ENCODE data around the gene POLN. TPM values are rescaled to one million over a fixed set of nuclear protein-coding genes. Genes with fewer than 3 reads are reported as not detected.
"Not testable (repeated sequence)": the region's sequence is repeated elsewhere in the genome, so short reads cannot be mapped to it uniquely, and the experiment has no call there.

The POLN gene
- total RNA-seq, 3 donors from 2014 or later, result 0.61 to 2.3 (median 0.90) TPM

DNA sequence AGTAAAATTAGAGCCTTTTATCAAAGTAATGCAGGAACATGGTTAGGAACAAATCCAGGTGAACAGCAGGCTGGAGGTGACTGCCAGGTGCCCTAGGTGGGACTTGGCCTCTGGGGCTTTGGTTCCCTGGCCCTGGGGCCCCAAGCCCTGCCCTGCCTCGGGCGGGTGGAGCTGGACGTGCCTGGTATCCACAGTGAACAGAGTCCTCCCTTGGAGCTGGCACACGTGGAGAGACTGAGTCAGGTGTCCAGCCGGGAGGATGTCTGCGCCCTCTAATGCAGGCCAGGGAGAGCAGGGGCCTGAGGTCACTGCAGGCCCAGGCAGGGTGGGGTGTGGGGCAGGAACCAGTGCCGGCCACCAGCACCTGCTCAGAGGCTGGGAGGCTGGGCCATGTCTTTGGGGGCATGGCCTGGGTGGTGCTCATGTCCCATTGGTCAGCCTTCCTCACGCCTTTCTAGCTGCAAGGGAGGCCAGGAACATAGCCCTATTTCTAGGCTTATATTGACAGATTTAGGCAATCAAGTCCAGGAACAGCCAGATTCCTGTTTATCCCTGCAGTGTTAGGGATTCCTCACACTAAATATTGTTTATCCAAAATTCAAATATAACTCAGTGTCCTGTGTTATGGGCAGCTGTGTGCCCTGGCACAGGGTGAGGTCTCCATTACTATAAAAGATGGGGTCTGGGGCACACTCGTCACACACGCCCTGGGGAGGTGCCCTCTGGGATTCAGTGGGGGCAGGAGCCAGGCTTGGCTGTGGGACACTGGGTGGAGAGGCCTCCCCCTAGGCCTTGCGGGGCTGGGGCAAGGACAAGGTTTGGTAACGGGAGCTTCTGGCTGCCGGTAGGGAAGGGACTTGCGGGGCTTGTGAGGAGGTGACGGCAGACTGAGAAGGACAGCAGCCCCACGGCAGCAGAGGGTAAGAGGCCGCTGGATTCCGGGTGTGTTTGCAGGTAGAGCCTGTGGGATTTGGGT is 197.1 kb downstream of the POLN start:
- Mint-ChIP-seq H3K36me3 (ENCODE audit: insufficient read depth) (no peaks in the 10 kb centered on the region), H3K27me3 (ENCODE audit: low read depth) (peaks cover 31% of the 10 kb centered on the region), H3K4me1 (ENCODE audit: low read depth) (peaks cover 5% of the 10 kb centered on the region), H3K9me3 (no peaks in the 10 kb centered on the region), H3K4me3 (no peak overlapping the region)
- ATAC-seq, result no peak
- DNase-seq, result no peak

DNA sequence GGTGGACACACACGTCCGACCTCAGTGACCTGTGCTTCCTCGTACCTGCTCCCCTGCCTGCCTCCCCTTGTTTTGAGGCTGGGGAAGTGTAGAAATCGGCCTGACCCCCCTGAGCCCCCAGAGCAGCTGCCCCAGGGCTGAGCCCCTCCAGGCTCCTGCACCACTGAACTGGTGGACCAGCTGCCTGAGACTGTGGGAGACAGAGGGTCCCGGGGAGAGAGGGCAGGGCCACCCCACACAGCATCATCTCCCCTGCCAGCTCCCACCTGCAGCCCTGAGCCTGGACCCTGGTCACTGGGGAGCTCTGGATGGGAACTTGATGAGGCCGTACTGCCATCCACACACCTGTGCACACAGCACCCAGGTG is 197.8 kb downstream of the POLN start:
- no peaks in the 10 kb centered on the region for H3K36me3 Mint-ChIP-seq (ENCODE audit: insufficient read depth)
- no peak overlapping the region for H3K4me3 Mint-ChIP-seq
- H3K27me3 Mint-ChIP-seq (ENCODE audit: low read depth), result peaks cover 27% of the 10 kb centered on the region
- DNase-seq, result no peak
- no peaks in the 10 kb centered on the region for H3K9me3 Mint-ChIP-seq
- H3K4me1 Mint-ChIP-seq (ENCODE audit: low read depth), result peaks cover 5% of the 10 kb centered on the region
- no peak for ATAC-seq

DNA sequence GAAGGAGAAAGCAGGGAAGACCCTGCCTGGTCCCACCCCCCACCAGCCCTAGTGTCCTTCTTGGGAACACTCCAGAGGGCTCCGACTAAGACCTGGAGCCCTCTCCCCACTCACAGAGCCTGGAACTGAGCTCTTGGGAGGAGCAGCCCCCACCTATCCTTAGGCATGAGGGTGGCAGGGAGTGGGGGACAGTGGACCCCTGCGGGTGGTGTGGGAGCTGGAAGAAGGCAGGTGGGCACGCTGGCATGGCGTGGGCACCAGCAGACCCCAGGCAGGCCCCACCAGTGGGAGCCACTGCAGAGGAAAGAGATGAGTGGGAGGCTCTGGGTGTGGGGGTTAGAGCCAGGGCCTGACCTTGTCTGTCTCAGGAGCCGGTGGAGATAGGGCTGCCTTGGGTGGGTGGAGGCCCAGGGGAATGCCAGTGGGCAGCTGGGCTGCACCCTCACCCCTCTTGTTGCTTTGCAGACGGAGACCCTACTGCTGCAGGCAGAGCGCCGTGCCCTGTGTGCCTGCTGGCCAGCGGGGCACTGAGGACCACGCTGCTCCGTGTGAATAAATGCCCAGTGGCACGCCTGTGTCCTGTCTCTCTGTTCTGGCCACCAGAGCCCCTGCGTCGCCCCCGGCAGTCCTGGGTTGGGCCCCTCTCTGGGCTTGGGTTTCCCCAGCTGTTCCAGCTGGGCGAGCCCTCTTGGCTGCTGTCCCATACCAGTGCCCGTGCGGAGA is 198.4 kb downstream of the POLN start:
- H3K4me1 Mint-ChIP-seq (ENCODE audit: low read depth), result peaks cover 5% of the 10 kb centered on the region
- H3K36me3 Mint-ChIP-seq (ENCODE audit: insufficient read depth), result no peaks in the 10 kb centered on the region
- no peak overlapping the region for H3K4me3 Mint-ChIP-seq
- DNase-seq, result no peak
- H3K27me3 Mint-ChIP-seq (ENCODE audit: low read depth), result peaks cover 27% of the 10 kb centered on the region
- no peaks in the 10 kb centered on the region for H3K9me3 Mint-ChIP-seq
- ATAC-seq, result no peak

DNA sequence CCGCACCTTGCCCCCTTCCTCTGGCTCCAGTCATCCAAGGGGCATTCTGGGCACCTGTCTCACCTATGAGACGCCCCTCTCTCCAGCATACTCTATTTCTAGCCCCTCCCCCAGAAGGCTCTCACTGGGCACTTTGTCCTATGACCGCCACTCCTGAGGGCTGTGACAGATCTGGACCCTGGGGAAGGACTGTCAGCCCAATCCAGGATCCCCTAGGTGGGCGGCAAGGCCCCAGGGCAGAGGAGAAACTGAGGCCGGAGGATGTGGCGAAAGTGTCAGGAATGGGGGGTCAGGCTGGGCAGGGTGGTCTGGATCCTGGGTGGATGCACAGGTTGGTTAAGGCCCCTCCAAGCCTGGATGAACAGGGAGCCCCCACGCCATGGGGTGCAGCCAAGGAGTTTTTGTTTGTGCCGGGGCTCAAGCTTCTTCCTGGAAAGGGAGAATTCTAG is 198.9 kb downstream of the POLN start:
- ATAC-seq (no peak), DNase-seq (no peak)
- no peaks in the 10 kb centered on the region for H3K36me3 Mint-ChIP-seq (ENCODE audit: insufficient read depth)
- H3K27me3 Mint-ChIP-seq (ENCODE audit: low read depth), result peaks cover 23% of the 10 kb centered on the region
- no peaks in the 10 kb centered on the region for H3K9me3 Mint-ChIP-seq
- H3K4me3 Mint-ChIP-seq, result peak overlapping the region; percentile 76
- H3K4me1 Mint-ChIP-seq (ENCODE audit: low read depth), result peaks cover 5% of the 10 kb centered on the region

- DNase-seq, result peak; percentile 28
- Mint-ChIP-seq H3K9me3 (no peaks in the 10 kb centered on the region), H3K36me3 (ENCODE audit: insufficient read depth) (no peaks in the 10 kb centered on the region), H3K27me3 (ENCODE audit: low read depth) (peaks cover 18% of the 10 kb centered on the region), H3K4me1 (ENCODE audit: low read depth) (peaks cover 5% of the 10 kb centered on the region), H3K4me3 (peak overlapping the region; percentile 76)
- peak; percentile 57 to 70 for ATAC-seq
These were observed 199.5 kb downstream of the POLN start for GRCh38 chr4:2042204-2042946.

DNA sequence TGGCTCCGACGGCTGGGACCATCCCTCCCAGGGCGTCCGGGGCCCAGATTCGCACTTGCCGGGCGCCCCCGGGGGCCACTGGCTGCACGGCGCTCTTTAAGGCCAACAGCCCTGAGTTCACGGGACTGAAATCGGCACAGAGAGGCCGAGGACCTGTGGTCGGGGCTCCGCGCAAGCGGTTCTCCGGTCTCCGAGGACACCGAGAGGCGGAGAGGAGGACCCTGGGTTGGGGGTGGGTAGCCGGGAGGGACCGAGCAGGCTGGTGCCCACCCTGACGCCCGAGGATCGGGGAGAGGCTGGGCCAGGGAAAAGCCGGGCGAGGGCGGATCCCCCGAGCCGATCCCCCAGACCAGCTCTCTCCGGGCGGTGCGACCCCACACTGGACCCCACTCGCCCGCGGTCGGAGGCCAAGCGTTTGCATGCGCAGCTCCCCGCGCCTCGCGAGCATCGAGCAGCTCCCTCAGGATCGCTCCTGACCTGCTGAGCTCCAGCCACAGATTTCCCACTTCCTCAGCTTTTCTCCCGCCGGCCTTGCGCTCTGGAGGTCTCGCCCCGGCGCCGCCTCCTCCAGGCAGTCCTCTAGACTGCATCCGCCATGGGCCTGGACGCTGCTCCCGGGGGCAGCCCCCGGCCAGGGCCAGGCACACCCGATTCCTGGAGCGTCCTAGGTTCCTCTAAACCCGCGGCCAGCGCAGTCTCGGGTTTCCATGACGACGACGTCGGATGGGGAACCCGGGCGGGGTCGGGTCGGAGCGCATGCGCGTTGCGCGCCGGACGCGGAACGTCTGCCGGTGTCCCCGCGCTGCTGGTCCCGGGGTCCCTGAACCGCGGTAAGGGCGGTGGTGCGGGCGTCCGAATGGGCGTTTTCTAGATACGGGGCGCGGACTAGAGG is 200.4 kb downstream of the POLN start:
- ATAC-seq, result peak; percentile 82 to 84
- peaks cover 23% of the 10 kb centered on the region for H3K27me3 Mint-ChIP-seq (ENCODE audit: low read depth)
- H3K36me3 Mint-ChIP-seq (ENCODE audit: insufficient read depth), result no peaks in the 10 kb centered on the region
- H3K4me1 Mint-ChIP-seq (ENCODE audit: low read depth), result peaks cover 5% of the 10 kb centered on the region
- peak overlapping the region; percentile 82 for H3K4me3 Mint-ChIP-seq
- no peaks in the 10 kb centered on the region for H3K9me3 Mint-ChIP-seq
- DNase-seq, result peak; percentile 83

- H3K27me3 Mint-ChIP-seq (ENCODE audit: low read depth), result peaks cover 24% of the 10 kb centered on the region
- DNase-seq (no peak), ATAC-seq (no peak)
- no peaks in the 10 kb centered on the region for H3K36me3 Mint-ChIP-seq (ENCODE audit: insufficient read depth)
- H3K4me1 Mint-ChIP-seq (ENCODE audit: low read depth), result peaks cover 5% of the 10 kb centered on the region
- peak overlapping the region; percentile 7 for H3K4me3 Mint-ChIP-seq
- no peaks in the 10 kb centered on the region for H3K9me3 Mint-ChIP-seq
These were observed 201.3 kb downstream of the POLN start for GRCh38 chr4:2040391-2041238.

- no peak for DNase-seq
- H3K27me3 Mint-ChIP-seq (ENCODE audit: low read depth), result peaks cover 41% of the 10 kb centered on the region
- H3K9me3 Mint-ChIP-seq, result no peaks in the 10 kb centered on the region
- peaks cover 5% of the 10 kb centered on the region for H3K4me1 Mint-ChIP-seq (ENCODE audit: low read depth)
- no peak overlapping the region for H3K4me3 Mint-ChIP-seq
- ATAC-seq, result no peak
- no peaks in the 10 kb centered on the region for H3K36me3 Mint-ChIP-seq (ENCODE audit: insufficient read depth)
These were observed 205.1 kb downstream of the POLN start for GRCh38 chr4:2036866-2037265.

DNA sequence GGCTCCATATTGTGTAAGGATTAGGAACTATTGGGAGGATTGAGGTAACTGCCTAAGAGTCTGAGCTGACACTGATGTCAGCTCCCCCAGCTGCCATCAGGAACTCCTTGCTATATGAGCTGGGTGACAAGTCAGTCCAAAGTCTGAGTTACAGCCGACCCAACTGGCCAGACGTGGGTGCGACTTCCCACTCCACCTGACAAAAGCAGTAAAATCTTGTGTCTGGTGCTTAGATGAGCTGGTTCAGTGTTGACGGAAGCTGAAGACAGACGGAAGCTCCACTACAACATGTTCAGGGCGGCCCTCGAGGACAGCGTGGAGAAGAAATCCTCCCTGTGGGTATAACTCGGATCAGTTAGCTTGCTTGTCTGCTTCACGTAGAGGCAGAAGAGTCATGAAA is 205.6 kb downstream of the POLN start:
- ATAC-seq, result no peak

DNA sequence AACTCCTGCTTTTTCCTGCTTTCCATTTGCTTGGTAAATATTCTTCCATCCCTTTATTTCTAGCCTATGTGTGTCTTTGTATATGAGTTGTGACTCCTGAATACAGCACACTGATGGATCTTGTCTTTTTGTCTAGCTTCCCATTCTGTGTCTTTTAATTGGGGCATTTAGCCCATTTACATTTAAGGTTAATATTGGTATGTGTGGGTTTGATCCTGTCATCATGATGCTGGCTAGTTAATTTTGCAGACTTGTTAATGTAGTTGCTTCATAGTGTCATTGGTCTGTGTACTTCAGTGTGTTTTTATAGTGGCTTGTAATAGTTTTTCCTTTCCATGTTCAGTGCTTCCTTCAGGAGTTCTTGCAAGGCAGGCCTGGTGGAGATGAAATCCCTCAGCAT is 210.8 kb downstream of the POLN start:
- H3K4me3 Mint-ChIP-seq; ATAC-seq; H3K4me1 Mint-ChIP-seq (ENCODE audit: low read depth); DNase-seq; H3K36me3 Mint-ChIP-seq (ENCODE audit: insufficient read depth); H3K9me3 Mint-ChIP-seq: not testable (repeated sequence)
- H3K27me3 Mint-ChIP-seq (ENCODE audit: low read depth), result peaks cover 36% of the 10 kb centered on the region

More for the DNA sequence above, 205.6 kb downstream of the POLN start:
- Mint-ChIP-seq H3K27me3 (ENCODE audit: low read depth) (peaks cover 39% of the 10 kb centered on the region), H3K9me3 (no peaks in the 10 kb centered on the region), H3K36me3 (ENCODE audit: insufficient read depth) (no peaks in the 10 kb centered on the region), H3K4me1 (ENCODE audit: low read depth) (peaks cover 2% of the 10 kb centered on the region), H3K4me3 (no peak overlapping the region)
- no peak for DNase-seq

- not testable (repeated sequence) for H3K4me3 Mint-ChIP-seq; H3K4me1 Mint-ChIP-seq (ENCODE audit: low read depth); ATAC-seq; H3K9me3 Mint-ChIP-seq; H3K36me3 Mint-ChIP-seq (ENCODE audit: insufficient read depth); DNase-seq
- H3K27me3 Mint-ChIP-seq (ENCODE audit: low read depth), result peaks cover 33% of the 10 kb centered on the region
These were observed 214.8 kb downstream of the POLN start for GRCh38 chr4:2027120-2027519.

DNA sequence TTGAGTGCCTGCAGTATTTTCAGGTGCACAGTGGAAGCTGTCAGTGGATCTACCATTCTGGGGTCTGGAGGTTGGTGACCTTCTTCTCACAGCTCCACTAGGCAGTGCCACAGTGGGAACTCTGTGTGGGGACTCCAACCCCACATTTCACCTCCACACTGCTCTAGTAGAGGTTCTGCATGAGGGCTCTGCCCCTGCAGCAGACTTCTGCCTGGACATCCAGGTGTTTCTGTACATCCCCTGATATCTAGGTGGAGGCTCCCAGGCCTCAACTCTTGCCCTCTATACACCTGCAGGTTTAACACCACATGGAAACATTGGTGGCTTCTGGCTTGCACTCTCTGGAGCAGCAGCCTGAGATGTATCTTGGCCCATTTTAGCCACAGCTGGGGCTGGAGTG is 216.1 kb downstream of the POLN start:
- no peak for DNase-seq
- no peaks in the 10 kb centered on the region for H3K4me1 Mint-ChIP-seq (ENCODE audit: low read depth)
- no peak for ATAC-seq
- no peaks in the 10 kb centered on the region for H3K9me3 Mint-ChIP-seq
- H3K27me3 Mint-ChIP-seq (ENCODE audit: low read depth), result peaks cover 38% of the 10 kb centered on the region
- no peak overlapping the region for H3K4me3 Mint-ChIP-seq
- no peaks in the 10 kb centered on the region for H3K36me3 Mint-ChIP-seq (ENCODE audit: insufficient read depth)

DNA sequence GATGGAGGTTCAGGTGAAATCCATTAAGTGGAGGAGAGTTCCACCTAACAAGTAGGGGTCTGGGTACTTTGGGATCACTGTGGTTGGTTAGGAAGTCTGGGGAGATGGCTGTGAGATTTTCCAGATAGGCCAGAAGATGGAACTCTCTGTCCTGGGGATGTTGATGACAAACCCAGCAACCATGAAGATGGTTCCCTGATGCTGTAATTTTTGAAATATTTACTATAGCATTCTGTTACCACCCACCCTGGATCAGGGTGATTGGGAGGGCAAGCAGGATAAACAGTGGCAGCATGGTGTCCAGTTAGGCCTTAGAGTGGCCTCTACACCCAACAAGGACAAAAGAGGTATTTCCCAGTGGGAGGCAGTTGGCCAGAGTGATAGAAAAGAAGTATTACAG is 217.2 kb downstream of the POLN start:
- Mint-ChIP-seq H3K27me3 (ENCODE audit: low read depth) (peaks cover 43% of the 10 kb centered on the region), H3K9me3 (no peaks in the 10 kb centered on the region), H3K36me3 (ENCODE audit: insufficient read depth) (no peaks in the 10 kb centered on the region), H3K4me1 (ENCODE audit: low read depth) (no peaks in the 10 kb centered on the region), H3K4me3 (no peak overlapping the region)
- no peak for DNase-seq
- no peak for ATAC-seq
